RWPE1 (cell line): ENCODE measurements around the gene PER2.

Experiments used
- CTCF ChIA-PET: fragments of 350-600 bp; sonication (Branson Sonifier 250); formaldehyde crosslinking; extraction: SDS; loops from one replicate; lab custom pipeline; 2021; lab: Yijun Ruan, JAX
- POLR2A ChIA-PET: fragments of 400-600 bp; formaldehyde crosslinking; extraction: SDS; loops from one replicate; lab custom pipeline; 2020; ENCODE audit warnings: antibody characterized with exemption; ENCODE audit not compliant: low non-redundant PET; lab: Yijun Ruan, JAX
- DNase-seq: peaks from one replicate; pipeline ENCODE4 v3.0.0; 2012; ENCODE audit warnings: low spot score
- H3K27ac ChIP-seq: fragments of 450-650 bp; 2 replicates; pipeline ENCODE4 v1.5.1; 2017
- TF ChIP-seq, protein P1 (sequence below): fragments of 450-650 bp; conservative IDR thresholded peaks from 2 replicates; pipeline ENCODE4 v1.5.1; 2017; ENCODE audit warnings: low read depth, mild to moderate bottlenecking

PER2 gene

DNA sequence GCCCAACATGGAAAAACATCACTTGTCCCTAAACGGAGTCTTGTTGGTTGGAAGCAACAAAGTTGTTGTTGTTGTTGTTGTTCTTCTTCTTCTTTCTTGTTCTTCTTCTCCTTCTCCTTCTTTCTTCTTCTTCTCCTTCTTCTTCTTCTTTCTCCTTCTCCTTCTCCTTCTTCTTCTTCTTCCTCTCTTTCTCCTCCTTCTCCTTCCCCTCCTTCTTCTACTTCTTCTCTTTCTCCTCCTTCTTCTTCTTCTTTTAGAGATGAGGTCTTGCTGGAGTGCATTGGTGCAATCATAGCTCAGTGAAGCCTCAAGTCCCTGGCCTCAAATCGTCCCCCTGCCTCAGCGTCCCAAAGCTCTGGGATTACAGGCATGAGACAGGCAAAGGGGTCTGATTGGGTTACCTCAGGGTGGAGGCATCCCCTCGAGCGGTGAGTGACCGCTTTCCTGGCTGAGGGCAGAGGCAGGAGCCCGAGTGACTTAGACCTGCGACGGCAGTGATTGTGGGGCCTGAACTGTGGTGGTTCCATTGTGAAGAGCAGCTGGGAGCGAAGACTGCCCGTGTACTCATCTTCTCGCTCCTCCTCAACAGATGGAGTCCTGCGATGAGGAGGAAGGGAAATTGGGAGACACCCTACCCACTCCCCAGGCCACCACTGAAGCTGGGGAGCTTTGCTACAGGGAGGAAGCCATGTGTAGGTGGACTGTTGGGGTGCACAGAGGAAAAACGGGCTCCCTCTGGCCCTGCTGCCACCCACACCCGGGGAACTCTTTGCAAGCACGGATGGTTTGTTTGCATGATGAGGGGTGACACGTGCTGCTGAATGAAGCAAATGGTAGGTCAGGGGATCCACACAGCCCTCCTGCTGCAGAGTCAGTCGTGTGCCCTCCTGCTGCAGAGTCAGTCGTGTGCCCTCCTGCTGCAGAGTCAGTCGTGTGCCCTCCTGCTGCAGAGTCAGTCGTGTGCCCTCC is 7.0 kb upstream of the PER2 start:
- no peak overlapping the region for H3K27ac ChIP-seq
- ChIA-PET POLR2A (no interaction called here), CTCF (interaction anchor here (0.6 to 1.0 kb wide), 2 partner anchors 7 to 10 kb away, joined by 3 read pairs; no protein-coding TSS in a partner anchor)
- TF ChIP-seq, protein P1, sequence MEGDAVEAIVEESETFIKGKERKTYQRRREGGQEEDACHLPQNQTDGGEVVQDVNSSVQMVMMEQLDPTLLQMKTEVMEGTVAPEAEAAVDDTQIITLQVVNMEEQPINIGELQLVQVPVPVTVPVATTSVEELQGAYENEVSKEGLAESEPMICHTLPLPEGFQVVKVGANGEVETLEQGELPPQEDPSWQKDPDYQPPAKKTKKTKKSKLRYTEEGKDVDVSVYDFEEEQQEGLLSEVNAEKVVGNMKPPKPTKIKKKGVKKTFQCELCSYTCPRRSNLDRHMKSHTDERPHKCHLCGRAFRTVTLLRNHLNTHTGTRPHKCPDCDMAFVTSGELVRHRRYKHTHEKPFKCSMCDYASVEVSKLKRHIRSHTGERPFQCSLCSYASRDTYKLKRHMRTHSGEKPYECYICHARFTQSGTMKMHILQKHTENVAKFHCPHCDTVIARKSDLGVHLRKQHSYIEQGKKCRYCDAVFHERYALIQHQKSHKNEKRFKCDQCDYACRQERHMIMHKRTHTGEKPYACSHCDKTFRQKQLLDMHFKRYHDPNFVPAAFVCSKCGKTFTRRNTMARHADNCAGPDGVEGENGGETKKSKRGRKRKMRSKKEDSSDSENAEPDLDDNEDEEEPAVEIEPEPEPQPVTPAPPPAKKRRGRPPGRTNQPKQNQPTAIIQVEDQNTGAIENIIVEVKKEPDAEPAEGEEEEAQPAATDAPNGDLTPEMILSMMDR, result no peak
- DNase-seq, result no peak

- CTCF ChIA-PET, result interaction anchor here (0.6 to 1.0 kb wide), 2 partner anchors 8 to 9 kb away, joined by 3 read pairs; no protein-coding TSS in a partner anchor
- POLR2A ChIA-PET, result no interaction called here
- H3K27ac ChIP-seq, result no peak overlapping the region
- TF ChIP-seq, protein P1, result no peak
- no peak for DNase-seq
Observed at GRCh38 chr2:238294393-238295143, 6.2 kb upstream of the PER2 start.

GRCh38 chr2:238294046-238294392 is 5.6 kb upstream of the PER2 start:
- H3K27ac ChIP-seq, result no peak overlapping the region
- ChIA-PET CTCF (interaction anchor here (1.0 kb wide), 1 partner anchor 9 kb away, joined by 3 read pairs; no protein-coding TSS in a partner anchor), POLR2A (no interaction called here)
- TF ChIP-seq, protein P1, result no peak
- no peak for DNase-seq

GRCh38 chr2:238291550-238292281 is 3.3 kb upstream of the PER2 start:
- CTCF ChIA-PET, result interaction anchor here (1.0 kb wide), 1 partner anchor 14 kb away, joined by 3 read pairs; no protein-coding TSS in a partner anchor
- TF ChIP-seq, protein P1, result no peak
- DNase-seq, result no peak
- POLR2A ChIA-PET, result interaction anchor here (0.6 kb wide), 1 partner anchor 25 kb away, joined by 6 read pairs; no protein-coding TSS in a partner anchor
- peak overlapping the region; percentile 97 for H3K27ac ChIP-seq

DNA sequence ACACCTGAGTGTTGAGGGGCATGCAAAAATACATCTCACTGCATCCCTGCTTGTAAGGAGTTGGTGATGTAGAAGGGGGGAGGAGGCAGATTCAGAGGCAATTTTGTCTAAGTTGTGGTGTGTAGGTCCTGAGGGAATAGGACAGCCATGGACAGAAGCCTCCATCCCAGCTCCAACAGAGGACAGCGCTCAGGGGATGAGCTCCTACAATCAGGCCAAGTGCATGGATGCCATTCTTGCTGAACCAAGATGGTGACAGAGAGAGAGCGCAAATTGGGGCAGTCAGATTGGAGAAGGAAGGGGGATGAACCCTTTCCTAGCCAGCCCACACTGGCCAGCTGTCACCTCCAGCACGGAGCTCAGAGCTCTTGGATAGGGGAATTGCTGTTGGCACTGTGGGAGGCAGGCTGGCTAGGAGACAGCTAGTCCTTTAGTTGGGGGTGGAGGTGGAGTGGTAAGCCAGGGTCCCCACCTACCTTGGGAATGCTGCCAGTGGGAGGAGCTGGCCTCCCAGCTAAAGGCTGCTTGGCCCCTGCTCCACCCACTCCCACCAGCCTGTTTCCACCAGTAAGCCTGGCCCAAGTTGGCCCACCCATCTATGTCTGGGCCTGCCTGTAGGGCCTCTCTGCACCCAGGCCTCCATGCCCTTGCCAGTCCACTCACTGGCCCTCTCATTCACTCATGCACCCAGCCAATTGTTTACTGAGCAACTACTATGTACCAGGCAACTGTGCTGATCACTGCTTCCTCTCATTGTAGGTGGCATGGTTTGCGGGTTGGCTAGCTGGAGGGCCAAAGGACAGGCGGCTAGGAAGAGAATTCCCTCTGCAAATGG is 2.5 kb upstream of the PER2 start:
- H3K27ac ChIP-seq, result peak overlapping the region; percentile 97
- ChIA-PET POLR2A (interaction anchor here (0.6 kb wide), 1 partner anchor 24 kb away, joined by 6 read pairs; no protein-coding TSS in a partner anchor), CTCF (interaction anchor here (0.8 to 1.0 kb wide), 2 partner anchors 14 to 15 kb away, joined by 3 to 4 read pairs; no protein-coding TSS in a partner anchor)
- DNase-seq, result no peak
- TF ChIP-seq, protein P1, result no peak
